ENCODE measurements around the gene PDGFRB. TPM values are rescaled to one million over a fixed set of nuclear protein-coding genes. Genes with fewer than 3 reads are reported as not detected.

The PDGFRB gene
- total RNA-seq, 4 donors from 2014 or later, result 87.5 to 161 (median 113) TPM

- TF ChIP-seq CTCF (IDR thresholded peaks at IDR 0.05), result no peak
- TF ChIP-seq POLR2AphosphoS5 (IDR thresholded peaks at IDR 0.05), result no peak
- TF ChIP-seq POLR2A (IDR thresholded peaks at IDR 0.05), result no peak
- TF ChIP-seq EP300 (IDR thresholded peaks at IDR 0.05), result no peak
- no peak for ATAC-seq
- no peaks in the 10 kb centered on the region for H3K27me3 ChIP-seq
- H3K9me3 ChIP-seq, result no peaks in the 10 kb centered on the region
- no peak overlapping the region for H3K27ac ChIP-seq
- 60 to 82% methylated on average over 1 to 3 of the region's 3 CpGs for WGBS, 2 donors (ENCODE audit: low coverage in 1 of 2)
- no peak overlapping the region for H3K4me3 ChIP-seq
- no peaks in the 10 kb centered on the region for H3K4me1 ChIP-seq
- no peaks in the 10 kb centered on the region for H3K36me3 ChIP-seq
Observed at GRCh38 chr5:150073677-150074076, 82.0 kb downstream of the PDGFRB start.

GRCh38 chr5:150073086-150073625 is 82.5 kb downstream of the PDGFRB start:
- Histone ChIP-seq H3K4me3 (no peak overlapping the region), H3K27me3 (no peaks in the 10 kb centered on the region), H3K27ac (no peak overlapping the region), H3K9me3 (no peaks in the 10 kb centered on the region), H3K4me1 (no peaks in the 10 kb centered on the region), H3K36me3 (no peaks in the 10 kb centered on the region)
- no peak for ATAC-seq
- 98 to 100% methylated on average over 1 to 5 of the region's 5 CpGs for WGBS, 2 donors (ENCODE audit: low coverage in 1 of 2)
- TF ChIP-seq EP300 (IDR thresholded peaks at IDR 0.05) (no peak), CTCF (IDR thresholded peaks at IDR 0.05) (no peak), POLR2AphosphoS5 (IDR thresholded peaks at IDR 0.05) (no peak), POLR2A (IDR thresholded peaks at IDR 0.05) (no peak)

GRCh38 chr5:150070821-150071220 is 84.8 kb downstream of the PDGFRB start:
- 83 to 100% methylated on average over 1 to 3 of the region's 3 CpGs for WGBS, 2 donors (ENCODE audit: low coverage in 1 of 2)
- H3K27ac ChIP-seq, result no peak overlapping the region

GRCh38 chr5:150069672-150070627 is 85.7 kb downstream of the PDGFRB start:
- H3K36me3 ChIP-seq, result no peaks in the 10 kb centered on the region
- ATAC-seq, result no peak
- H3K27me3 ChIP-seq, result peaks cover 10% of the 10 kb centered on the region
- H3K4me1 ChIP-seq, result no peaks in the 10 kb centered on the region
- no peak overlapping the region for H3K4me3 ChIP-seq
- H3K9me3 ChIP-seq, result no peaks in the 10 kb centered on the region
- H3K27ac ChIP-seq, result no peak overlapping the region
- no peak for TF ChIP-seq EP300 (IDR thresholded peaks at IDR 0.05)
- TF ChIP-seq POLR2AphosphoS5 (IDR thresholded peaks at IDR 0.05), result no peak
- no peak for TF ChIP-seq CTCF (IDR thresholded peaks at IDR 0.05)
- TF ChIP-seq POLR2A (IDR thresholded peaks at IDR 0.05), result no peak
- no CpG with 5 or more reads among the region's 25 CpGs for WGBS, 2 donors (ENCODE audit: low coverage in 1 of 2)

More at GRCh38 chr5:150070821-150071220, 84.8 kb downstream of the PDGFRB start:
- ATAC-seq, result no peak
- Histone ChIP-seq H3K36me3 (no peaks in the 10 kb centered on the region), H3K4me1 (no peaks in the 10 kb centered on the region), H3K9me3 (no peaks in the 10 kb centered on the region), H3K4me3 (no peak overlapping the region), H3K27me3 (peaks cover 10% of the 10 kb centered on the region)
- TF ChIP-seq CTCF (IDR thresholded peaks at IDR 0.05) (no peak), EP300 (IDR thresholded peaks at IDR 0.05) (no peak), POLR2AphosphoS5 (IDR thresholded peaks at IDR 0.05) (no peak), POLR2A (IDR thresholded peaks at IDR 0.05) (no peak)
